ENCODE results near the gene TCF7L1. TPM values are rescaled to one million over a fixed set of nuclear protein-coding genes. Genes with fewer than 3 reads are reported as not detected.

The TCF7L1 gene
- total RNA-seq, 1 donor from 2014 or later: 62.7 TPM

GRCh38 chr2:85257970-85258605, 124.9 kb downstream of the TCF7L1 start:
- peak overlapping the region; percentile 92 for H3K27ac Mint-ChIP-seq
- no peak overlapping the region for H3K4me3 Mint-ChIP-seq (ENCODE audit: low read depth)
- H3K36me3 Mint-ChIP-seq (ENCODE audit: insufficient read depth): peaks cover 10% of the 10 kb centered on the region
- no peaks in the 10 kb centered on the region for H3K9me3 Mint-ChIP-seq (ENCODE audit: low read depth)
- peaks cover 80% of the 10 kb centered on the region for H3K4me1 Mint-ChIP-seq (ENCODE audit: low read depth)
- H3K27me3 Mint-ChIP-seq: no peaks in the 10 kb centered on the region
- no peak for DNase-seq (ENCODE audit: low spot score, unreplicated experiment)
- TF ChIP-seq CTCF (IDR thresholded peaks at IDR 0.05; ENCODE audit: unreplicated experiment): no peak

DNA sequence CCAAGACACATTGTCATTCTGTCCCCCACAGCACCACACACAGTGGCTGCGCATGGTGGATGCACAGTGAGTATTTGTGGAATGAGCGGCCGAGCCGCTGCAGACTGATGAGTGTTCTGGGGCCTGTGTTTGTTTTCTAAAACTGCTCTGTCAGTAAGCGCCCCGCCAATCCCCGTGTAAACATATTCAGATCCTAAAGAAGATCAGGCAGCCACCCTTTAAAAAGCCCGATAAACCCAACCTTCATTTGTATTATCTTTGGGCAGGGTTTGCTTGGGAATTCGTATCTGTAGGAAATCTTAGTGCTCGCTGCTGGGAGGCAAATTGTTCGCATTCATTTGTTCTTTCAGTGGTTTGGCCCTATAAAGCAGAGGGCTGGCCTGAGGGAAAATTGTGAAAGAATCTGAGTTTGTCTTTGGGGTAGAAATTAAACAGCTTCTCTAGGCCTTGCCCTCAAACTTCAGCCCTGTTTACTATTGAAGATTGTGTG, 126.0 kb downstream of the TCF7L1 start:
- TF ChIP-seq CTCF (IDR thresholded peaks at IDR 0.05; ENCODE audit: unreplicated experiment): no peak
- H3K27me3 Mint-ChIP-seq: no peaks in the 10 kb centered on the region
- no peaks in the 10 kb centered on the region for H3K9me3 Mint-ChIP-seq (ENCODE audit: low read depth)
- peak overlapping the region; percentile 49 for H3K4me3 Mint-ChIP-seq (ENCODE audit: low read depth)
- DNase-seq (ENCODE audit: low spot score, unreplicated experiment): no peak
- H3K27ac Mint-ChIP-seq: peak overlapping the region; percentile 95
- H3K4me1 Mint-ChIP-seq (ENCODE audit: low read depth): peaks cover 79% of the 10 kb centered on the region
- H3K36me3 Mint-ChIP-seq (ENCODE audit: insufficient read depth): peaks cover 12% of the 10 kb centered on the region

DNA sequence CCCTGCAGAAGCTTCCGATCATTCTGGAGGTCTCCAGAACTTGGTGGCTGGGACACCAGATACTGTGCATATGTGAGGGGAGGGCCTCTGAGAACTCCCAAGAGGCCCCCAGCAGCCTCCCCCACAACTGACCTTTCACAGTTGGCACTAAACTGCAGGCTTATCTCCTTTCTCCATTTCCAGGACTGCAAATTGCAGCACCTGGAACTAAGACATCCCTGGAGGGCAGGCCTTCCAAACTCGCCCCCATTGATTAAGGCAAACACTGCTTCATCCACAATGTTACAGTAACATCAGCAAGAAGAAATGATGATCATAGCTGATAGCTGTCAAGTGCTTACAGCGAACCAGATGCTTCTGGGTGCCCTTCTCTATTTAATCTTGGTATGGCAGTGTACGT, 126.7 kb downstream of the TCF7L1 start:
- no peak for DNase-seq (ENCODE audit: low spot score, unreplicated experiment)
- peak overlapping the region; percentile 95 for H3K27ac Mint-ChIP-seq
- no peaks in the 10 kb centered on the region for H3K27me3 Mint-ChIP-seq
- peaks cover 12% of the 10 kb centered on the region for H3K36me3 Mint-ChIP-seq (ENCODE audit: insufficient read depth)
- TF ChIP-seq CTCF (IDR thresholded peaks at IDR 0.05; ENCODE audit: unreplicated experiment): no peak
- peaks cover 79% of the 10 kb centered on the region for H3K4me1 Mint-ChIP-seq (ENCODE audit: low read depth)
- no peak overlapping the region for H3K4me3 Mint-ChIP-seq (ENCODE audit: low read depth)
- H3K9me3 Mint-ChIP-seq (ENCODE audit: low read depth): no peaks in the 10 kb centered on the region

- no peak for DNase-seq (ENCODE audit: low spot score, unreplicated experiment)
- no peak for TF ChIP-seq CTCF (IDR thresholded peaks at IDR 0.05; ENCODE audit: unreplicated experiment)
- H3K4me1 Mint-ChIP-seq (ENCODE audit: low read depth): peaks cover 62% of the 10 kb centered on the region
- H3K27ac Mint-ChIP-seq: peak overlapping the region; percentile 93
- no peak overlapping the region for H3K4me3 Mint-ChIP-seq (ENCODE audit: low read depth)
- no peaks in the 10 kb centered on the region for H3K27me3 Mint-ChIP-seq
- H3K9me3 Mint-ChIP-seq (ENCODE audit: low read depth): no peaks in the 10 kb centered on the region
- H3K36me3 Mint-ChIP-seq (ENCODE audit: insufficient read depth): peaks cover 12% of the 10 kb centered on the region
Observed at GRCh38 chr2:85263591-85263990, 130.4 kb downstream of the TCF7L1 start.

- no peak for TF ChIP-seq CTCF (IDR thresholded peaks at IDR 0.05; ENCODE audit: unreplicated experiment)
- Mint-ChIP-seq H3K36me3 (ENCODE audit: insufficient read depth) (peaks cover 14% of the 10 kb centered on the region), H3K4me1 (ENCODE audit: low read depth) (peaks cover 56% of the 10 kb centered on the region), H3K27ac (peak overlapping the region; percentile 80), H3K9me3 (ENCODE audit: low read depth) (no peaks in the 10 kb centered on the region), H3K4me3 (ENCODE audit: low read depth) (no peak overlapping the region), H3K27me3 (no peaks in the 10 kb centered on the region)
- DNase-seq (ENCODE audit: low spot score, unreplicated experiment): no peak
Observed at GRCh38 chr2:85264471-85264870, 131.3 kb downstream of the TCF7L1 start.

Measured in progenitor cell of endocrine pancreas (in vitro differentiated cells).